Renal cortical epithelial cell (primary cell): Measurements from ENCODE around the gene CFAP77. TPM values are rescaled to one million over a fixed set of nuclear protein-coding genes. Genes with fewer than 3 reads are reported as not detected.

ENCODE experiments used
- DNase-seq: peaks from one replicate; pipeline ENCODE4 v3.0.0-alpha.2; 2011; ENCODE audit warnings: low read depth
- total RNA-seq: library from RNA; depleted of rRNA; stranded (reverse); fragments of >200 nt; gene quantifications from 2 replicates; pipeline ENCODE4 v1.2.3, GENCODE V29; 2014

The CFAP77 gene
- total RNA-seq, 1 donor from 2014 or later: 0.10 TPM

DNA sequence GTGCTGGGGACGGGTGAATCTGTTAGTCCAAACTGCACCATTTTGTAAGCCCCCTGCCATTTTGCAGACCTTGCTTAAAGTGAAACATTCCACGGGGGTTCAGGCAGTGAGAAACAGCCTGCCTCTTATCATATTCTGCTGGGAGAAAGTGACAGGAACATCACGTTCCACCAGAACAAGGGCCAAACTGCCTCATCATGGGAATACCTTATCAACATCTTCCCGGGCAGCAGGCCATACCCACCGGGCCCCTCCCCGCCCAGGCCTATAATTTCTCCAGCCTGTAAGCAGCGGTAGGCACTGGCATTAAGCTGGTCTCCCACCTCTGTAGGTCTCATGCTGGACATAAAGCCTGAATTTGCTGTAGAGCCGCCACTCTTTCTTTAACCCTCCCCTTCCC lies 1.5 kb upstream of the CFAP77 start:
- no peak for DNase-seq

DNA sequence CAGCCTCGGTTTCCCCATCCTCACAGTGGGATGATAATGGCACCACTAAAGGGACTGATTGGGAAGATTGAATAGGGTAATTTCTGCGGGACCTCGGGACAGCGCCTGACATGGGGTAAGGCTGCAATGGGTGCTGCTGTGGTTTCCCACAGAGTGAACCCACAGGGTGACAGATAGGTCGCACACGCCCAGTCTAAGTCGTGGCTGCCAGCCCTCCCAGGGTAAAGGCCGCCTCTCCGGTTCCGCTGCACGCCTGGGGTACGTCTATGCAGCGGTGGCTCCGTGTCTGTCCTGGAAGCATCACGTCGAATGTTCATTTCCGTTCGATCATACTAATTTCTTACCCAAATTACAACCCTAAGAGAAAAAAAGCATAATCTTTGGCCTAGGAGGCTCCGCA lies 631 bp downstream of the CFAP77 start:
- DNase-seq: no peak

DNA sequence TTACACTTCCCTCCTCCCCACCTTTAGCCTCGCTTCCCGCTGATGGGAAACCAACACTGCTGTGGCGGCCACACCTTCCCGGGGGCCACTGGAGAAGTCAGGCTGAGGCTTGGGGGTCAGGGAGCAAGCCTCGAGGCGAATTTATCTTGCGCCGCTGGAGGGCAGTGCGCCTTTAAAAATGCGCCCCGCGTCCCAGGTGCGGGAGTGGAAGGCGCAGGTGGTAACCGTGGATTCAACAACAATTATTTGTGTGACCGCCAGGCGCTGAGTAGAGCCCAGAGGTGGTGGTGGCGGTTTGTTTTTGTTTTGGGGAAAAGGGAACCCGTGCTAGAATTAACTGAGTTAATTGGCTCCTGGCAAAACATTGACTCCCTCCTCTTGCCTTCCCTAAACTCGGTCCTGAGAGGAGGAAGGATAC lies 1.1 kb downstream of the CFAP77 start:
- peak; percentile 12 for DNase-seq

DNA sequence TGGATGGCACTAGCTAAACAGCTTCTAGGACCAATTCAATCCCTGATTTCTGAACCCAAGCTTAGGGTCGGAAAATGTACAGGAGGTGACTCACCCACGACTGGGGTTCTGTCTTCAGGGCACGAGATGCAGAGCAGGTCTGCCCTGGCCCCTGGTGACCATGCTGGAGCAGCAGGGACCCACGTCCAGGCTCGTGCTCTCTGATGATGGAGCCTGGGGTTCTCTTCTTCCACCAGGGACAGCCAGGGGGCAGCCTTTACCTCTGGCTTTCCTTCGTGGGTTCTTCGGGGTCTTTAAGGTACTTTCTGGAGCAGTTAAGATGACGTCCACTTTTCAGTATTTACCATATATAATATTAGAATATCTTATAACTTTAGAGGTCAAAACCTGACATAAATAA lies 2.1 kb downstream of the CFAP77 start:
- no peak for DNase-seq

- DNase-seq: no peak
Measured at GRCh38 chr9:132413926-132414325, 3.9 kb downstream of the CFAP77 start.

DNA sequence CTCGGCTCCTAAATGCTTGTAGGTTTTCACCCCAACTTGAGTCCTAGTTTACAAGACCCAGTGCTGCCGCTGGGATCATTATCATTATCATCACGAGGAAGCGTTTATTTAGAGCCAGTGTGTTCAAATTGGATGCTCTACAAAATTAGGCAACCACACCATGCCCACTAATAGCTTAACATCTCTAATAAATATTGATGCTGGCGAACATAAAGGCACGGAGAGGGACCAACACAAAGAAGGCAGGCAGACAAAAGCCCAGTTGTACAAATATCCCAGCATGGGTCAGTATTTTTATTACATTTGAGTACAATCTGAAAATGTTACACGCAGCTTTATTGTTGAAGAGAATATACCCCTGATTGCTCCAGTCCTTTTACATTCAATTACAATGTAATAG lies 4.7 kb downstream of the CFAP77 start:
- no peak for DNase-seq

DNA sequence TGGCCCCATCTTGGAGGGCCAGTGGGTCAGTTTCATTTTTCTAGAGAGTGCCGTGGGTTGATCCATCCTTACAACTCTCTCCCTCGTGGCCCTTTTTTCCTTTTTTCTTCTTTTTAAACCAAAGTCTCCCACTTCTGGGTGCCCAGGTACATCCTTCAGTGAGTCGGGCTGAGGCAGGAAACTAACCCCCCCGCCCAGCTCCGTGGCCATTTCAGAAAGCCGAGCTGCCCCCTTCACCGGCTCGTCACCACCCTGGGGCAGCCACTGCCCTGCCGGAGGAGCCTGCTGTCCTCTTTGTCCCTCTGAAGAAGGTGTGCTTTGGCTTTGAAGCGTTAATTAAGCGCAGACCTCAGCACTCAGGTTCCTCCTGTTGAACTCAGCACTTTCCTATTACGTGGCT lies 5.2 kb downstream of the CFAP77 start:
- no peak for DNase-seq

DNA sequence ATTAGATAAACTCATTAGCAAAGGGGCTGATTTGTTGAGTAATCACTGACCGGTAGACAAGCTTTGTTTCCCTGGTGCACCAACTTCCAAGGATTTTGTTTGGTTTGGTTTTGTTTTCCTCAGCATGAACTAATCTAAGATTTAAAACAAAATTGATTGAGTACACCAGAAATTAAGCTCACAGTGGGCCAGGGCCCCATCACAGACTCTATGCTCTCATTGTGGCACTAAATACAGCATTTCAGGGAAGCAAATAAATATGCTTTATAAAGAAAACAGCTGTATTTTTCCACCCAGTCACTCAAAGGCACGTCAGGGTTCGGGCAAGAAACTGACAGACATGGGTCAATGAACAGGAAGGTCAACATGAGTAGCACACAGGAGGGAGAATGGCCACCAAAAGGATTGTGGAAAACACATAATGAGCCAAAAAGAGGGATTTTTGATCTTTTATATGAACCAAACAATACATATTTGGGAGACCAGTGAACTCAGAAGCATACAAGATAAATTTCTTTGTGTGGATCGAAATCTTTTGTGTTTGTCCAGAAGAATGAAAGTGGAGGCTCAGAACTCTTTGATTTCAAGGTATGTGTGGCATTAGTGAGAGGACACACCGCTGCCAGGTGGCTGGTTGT lies 8.8 kb downstream of the CFAP77 start:
- DNase-seq: no peak

GRCh38 chr9:132422574-132422973 lies 12.6 kb downstream of the CFAP77 start:
- DNase-seq: no peak

DNA sequence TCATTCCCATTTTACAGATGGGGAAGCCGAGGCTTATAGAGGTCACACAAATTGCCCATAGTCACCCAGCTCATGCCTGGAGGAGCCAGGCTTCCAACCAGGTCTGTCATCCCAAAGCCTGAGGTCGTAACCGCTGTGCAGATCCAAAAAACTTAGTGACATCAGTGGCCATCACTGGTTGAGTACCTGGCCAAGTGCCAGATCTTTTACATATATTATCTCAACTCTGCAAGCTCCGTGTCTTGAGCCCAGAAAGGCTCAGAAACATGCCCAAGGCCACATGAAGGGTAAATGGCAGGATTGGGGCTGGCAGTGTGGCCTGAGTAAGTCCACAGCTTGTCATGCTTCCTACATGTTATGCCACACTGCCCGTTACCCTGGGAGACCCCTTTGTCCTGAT lies 13.5 kb downstream of the CFAP77 start:
- no peak for DNase-seq

- no peak for DNase-seq
Measured at GRCh38 chr9:132424857-132425674, 15.1 kb downstream of the CFAP77 start.

DNA sequence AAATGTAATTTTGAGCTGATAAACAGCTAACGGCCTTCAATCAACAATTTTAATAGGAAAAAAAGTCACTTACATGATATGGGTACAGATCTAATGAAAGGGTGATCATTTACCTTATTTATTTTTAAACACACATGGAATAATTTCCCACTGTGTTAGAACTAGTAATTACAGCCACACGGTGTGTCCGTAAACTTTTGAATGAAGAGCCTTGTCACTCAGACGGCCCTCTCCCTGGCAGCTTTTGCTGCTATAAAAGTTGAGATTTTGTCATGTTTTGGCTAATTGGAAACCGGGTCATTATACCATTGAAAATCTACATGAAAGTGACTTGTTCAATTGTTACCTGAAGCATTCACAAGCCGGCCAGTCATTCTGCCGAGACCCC lies 15.7 kb downstream of the CFAP77 start:
- DNase-seq: no peak

DNA sequence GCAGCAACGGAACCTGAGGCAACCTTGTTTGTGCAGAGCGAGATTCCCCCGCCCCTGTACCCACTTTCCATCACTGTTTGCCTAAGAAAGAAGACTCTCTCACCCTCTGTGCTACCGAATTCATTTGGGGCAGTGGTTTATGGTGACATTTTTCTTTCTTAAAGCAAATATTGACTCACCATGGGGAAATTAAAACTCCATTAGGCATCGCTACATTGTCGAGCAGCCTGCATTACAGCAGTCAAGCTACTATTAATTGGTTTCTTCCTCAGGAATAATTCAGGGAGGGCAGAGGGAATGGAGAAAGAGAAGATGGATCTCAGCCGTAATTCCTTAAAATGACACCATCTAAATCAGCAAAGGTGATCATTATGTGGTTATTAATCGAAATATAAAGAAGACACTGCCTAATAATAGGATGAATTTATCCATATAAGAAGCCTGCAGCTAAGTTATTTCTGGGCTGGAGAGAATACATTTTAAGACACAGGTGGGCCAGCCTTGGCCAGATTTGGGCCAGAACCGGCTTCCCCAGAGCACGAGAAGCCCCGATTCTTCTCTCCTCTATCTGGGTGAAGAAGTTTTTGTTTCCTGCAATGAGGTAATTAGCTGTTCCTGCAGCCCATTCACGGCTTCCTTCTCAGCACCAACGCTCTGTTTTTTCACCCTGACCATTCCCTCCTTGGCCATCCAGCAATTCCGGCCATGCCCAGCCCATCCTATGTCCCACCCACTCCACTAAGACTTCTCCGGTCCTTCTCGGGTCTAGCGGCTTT lies 16.8 kb downstream of the CFAP77 start:
- DNase-seq: no peak

GRCh38 chr9:132430998-132431397 lies 21.0 kb downstream of the CFAP77 start:
- no peak for DNase-seq

- no peak for DNase-seq
Measured at GRCh38 chr9:132434881-132435280, 24.9 kb downstream of the CFAP77 start.

- no peak for DNase-seq
Measured at GRCh38 chr9:132439153-132439552, 29.1 kb downstream of the CFAP77 start.

- DNase-seq: no peak
Measured at GRCh38 chr9:132440735-132441134, 30.7 kb downstream of the CFAP77 start.

GRCh38 chr9:132441404-132441803 lies 31.4 kb downstream of the CFAP77 start:
- DNase-seq: no peak

DNA sequence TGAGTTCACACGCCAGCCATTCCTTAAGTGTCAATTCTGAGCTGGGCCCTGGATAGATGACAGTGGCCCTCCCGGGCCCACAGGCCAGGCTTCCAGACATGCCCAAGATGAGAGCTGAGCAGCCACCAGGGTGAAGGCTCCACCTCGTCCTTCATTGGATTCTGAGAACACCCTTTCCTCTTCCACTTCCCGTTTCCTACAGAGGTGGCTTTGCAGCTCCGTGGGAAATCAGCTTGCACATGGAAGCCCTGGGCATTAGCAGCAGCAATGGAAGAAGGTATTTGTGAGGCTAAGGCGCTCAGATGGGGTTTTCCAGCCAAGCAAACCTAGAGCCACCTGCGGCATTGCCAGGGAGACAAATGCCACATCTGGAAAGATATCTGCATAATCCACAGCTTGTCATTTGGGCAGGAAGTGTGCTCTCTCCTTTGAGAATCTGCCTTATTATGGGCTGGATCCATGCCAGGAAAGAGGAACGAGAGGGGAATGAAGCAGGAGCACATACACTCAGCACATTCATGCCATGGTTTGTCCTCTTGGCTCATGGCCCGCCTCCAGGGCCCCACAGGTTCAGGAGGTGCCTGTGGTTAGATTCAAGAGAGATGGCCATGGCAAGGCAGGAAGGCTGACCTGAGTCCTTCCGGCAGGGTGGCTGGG lies 34.1 kb downstream of the CFAP77 start:
- DNase-seq: no peak

- no peak for DNase-seq
Measured at GRCh38 chr9:132446887-132447286, 36.9 kb downstream of the CFAP77 start.

DNA sequence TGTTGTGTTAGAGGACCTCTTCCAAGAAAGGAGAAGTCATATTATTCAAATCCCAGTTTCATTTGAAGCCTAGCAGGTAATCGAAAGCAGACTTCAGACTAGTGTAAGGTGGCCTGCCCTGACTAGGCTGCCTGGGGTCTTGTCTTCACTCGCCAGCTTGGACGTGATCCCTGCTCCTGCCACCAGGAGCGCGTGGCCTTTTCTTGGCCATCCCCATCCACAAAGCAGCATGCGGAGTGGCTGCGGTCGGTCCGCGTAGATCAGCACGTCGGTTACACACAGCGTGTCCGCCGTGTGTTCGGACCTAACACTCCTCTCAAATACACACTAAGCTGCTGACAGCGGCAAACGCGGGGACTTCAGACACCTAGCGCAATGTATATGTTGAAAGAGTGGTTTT lies 37.3 kb downstream of the CFAP77 start:
- DNase-seq: no peak

GRCh38 chr9:132447902-132448301 lies 37.9 kb downstream of the CFAP77 start:
- DNase-seq: no peak
